Left forelimb (tissue), 1 donor: ENCODE data around the gene DCAF7.

Experiments used
- DNase-seq: peaks from one replicate; pipeline ENCODE4 v3.0.0-alpha.2; 2018; ENCODE audit warnings: low spot score

Gene DCAF7

DNA sequence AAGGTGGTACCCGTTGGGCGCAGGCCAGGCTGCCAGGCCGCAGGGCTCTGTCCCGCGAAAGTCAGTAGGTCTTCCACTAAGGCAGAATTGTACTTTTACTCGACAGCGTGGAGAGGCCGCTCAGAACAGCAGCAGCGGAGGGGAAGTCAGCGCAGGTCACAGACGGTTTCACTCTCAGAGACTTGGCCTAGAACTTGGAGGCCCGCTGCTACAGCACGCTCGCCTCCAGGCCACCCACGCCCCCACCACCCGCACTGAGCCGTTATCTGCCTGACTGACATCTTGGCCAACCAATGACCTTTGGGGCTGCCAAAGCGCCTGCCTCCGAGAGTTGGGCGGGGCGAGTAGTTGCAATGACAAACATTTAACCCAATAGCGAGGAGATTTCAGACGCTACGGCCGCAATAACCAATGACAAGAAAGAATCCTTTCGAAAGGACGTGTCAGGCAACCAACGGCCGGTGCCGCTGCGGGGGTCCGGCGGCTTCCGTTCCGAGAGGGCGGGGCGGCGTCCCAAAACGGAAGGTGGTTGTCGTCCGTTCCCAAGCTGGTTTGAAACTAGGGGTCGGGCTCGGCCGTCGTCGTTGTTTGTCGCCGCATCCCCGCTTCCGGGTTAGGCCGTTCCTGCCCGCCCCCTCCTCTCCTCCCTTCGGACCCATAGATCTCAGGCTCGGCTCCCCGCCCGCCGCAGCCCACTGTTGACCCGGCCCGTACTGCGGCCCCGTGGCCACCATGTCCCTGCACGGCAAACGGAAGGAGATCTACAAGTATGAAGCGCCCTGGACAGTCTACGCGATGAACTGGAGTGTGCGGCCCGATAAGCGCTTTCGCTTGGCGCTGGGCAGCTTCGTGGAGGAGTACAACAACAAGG is at the start of gene DCAF7:
Gene DCAF7, plus strand, starts transcription at position 532 of the 871 bp plus-strand sequence. Its CDS starts 201 bp downstream, at position 733.
- DNase-seq, result peak; percentile 99

DNA sequence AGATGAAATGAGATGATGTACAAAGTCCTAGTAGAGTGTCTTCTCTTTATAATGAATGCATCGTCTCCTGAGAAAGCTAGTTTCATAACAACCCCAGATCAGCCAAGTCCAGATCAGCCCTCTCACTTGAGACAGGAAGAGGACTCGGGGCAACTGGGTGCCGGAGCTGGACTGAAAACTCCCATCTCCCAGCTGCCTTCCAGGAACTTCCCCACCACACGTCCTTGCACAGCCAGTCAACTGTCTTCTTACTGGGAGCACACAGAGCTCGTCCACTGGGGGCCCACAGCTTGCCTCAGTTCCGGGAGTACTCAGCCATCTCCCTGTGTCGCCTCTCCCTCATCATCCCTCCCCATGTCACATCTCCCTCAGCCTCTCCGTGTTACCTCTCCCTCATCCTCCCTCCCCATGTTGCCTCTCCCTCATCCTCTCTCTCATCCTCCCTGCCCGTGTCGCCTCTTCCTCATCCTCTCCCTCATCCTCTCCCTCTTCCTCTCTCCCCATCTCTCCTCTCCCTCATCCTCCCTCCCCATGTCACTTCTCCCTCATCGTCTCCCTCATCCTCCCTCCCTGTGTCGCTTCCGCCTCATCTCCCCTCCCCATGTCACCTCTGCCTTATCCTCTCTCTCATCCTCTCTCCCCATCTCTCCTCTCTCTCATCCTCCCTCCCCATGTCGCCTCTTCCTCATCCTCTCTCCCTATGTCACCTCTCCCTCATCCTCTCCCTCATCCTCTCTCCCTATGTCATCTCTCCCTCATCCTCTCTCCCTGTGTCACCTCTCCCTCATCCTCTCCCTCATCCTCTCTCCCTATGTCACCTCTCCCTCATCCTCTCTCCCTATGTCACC is 49.5 kb upstream of the DCAF7 start:
- DNase-seq, result no peak

DNA sequence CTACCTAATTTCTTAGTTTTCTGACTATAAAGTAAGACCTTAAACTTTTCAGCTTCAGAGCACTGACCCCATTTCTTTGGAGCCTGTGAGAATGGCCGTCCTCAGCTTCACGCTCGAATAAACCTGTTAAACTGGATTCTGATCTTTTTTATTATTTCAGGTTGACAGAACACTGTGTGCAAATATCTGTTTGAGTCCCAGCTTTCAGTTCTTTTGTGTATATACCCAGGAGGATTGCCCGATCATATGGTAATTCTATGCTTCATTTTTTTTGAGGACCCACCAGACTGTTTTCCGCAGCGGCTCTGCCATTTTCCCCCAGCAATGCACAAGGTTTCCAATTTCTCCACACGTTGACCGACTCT is 47.0 kb upstream of the DCAF7 start:
- DNase-seq, result no peak

DNA sequence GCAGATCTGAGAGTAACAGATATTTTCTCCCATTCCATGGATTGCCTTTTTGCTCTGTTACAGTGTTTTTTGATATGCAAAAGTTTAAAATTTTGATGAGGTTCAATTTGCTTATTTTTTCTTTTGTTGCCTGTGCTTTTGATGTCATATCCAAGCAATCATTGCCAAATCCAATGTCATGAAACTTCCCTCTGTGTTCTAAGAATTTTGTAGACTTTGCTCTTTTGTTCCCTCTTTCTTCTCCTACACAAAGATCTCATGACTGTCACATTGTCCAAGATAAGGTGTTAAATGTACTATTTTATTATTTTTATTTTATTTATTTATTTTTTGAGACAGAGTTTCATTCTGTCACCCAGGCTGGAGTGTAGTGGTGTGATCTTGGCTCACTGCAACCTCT is 46.0 kb upstream of the DCAF7 start:
- no peak for DNase-seq

DNA sequence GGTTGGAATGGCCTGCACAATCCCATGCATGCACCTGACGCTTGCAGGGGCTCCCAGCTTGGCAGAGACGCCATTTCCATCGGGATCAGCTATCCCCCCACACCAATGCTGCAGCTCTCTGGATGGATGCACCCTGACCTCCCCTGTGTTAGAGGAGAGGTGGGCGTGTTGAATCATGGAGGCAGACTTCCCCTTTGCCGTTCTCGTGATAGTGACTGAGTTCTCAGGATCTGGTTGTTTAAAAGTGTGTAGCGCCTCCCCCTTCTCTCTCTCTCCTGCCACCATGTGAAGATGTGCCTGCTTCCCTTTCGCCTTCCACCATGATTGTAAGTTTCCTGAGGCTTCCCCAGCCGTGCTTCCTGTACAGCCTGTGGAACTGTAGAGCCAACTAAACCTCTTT is 44.9 kb upstream of the DCAF7 start:
- no peak for DNase-seq

DNA sequence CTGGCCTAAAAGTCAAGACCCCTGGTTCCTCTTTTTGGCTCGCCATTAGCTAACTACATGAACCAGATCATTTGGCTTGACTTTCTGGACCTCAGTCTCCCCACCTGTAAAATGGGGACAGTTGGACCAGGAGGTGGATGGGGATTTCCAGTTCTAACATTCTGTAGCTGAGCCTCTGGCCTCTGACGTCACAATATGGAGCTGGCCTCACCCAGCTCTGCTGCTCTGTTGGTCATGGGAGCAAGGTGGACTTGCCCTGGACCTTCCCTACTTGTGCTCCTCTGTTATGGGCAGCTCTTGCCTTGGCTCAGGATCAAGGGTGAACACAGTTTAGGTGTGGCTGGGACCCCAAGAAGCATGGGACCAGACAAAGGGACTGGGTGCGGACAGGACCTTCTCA is 43.6 kb upstream of the DCAF7 start:
- DNase-seq, result no peak

- no peak for DNase-seq
These were observed 38.9 kb upstream of the DCAF7 start for GRCh38 chr17:63511331-63511730.

DNA sequence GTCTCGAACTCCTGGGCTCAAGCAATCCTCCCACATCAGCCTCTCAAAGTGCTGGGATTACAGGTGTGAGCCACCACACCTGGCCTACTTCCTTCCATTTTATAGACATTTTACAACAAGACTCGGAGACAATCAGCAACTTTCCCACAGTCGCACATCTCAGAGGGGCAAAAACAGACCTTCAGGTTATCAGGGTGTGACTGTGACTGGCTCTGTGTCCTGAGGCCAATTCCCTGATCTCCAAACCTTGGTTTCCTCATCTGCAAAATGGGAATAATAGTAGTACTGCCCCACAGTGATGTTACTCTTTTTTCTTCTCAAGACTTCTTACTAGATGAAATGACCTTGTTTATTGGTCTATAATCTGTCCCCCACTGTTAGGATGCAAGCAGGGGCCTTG is 37.9 kb upstream of the DCAF7 start:
- DNase-seq, result no peak

DNA sequence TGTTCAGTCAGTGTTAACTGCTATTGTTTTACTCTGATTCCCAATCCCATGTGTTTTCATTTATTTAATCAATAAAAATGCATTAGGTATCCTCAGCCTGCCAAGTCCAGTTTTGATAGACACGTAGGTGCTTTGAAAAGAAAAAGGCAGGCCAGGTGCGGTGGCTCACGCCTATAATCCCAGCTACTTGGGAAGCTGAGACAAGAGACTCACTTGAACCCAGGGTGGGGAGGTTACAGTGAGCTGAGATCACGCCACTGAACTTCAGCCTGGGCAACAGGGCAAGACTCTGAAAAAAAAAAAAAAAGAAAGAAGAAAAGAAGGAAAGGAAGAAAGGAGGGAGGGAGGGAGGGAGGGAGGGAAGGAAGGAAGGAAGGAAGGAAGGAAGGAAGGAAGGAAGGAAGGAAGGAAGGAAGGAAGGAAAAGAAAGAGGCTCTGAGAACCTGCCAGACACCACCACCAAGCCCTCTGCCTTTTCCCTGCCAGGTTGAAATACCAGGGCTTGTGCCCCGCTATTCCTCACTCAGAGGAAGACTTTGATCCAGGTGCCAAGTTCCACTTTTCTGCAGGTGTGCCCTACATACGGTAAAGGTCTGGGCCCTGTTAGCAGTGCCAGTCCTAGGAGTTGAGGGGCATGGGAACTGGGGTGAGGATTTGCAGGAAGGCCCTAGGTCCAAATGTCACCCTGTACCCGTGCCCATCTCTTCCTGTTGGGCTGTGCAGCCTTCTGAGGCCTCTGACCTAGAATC is 37.2 kb upstream of the DCAF7 start:
- no peak for DNase-seq

- DNase-seq, result no peak
These were observed 35.8 kb upstream of the DCAF7 start for GRCh38 chr17:63514477-63514876.

DNA sequence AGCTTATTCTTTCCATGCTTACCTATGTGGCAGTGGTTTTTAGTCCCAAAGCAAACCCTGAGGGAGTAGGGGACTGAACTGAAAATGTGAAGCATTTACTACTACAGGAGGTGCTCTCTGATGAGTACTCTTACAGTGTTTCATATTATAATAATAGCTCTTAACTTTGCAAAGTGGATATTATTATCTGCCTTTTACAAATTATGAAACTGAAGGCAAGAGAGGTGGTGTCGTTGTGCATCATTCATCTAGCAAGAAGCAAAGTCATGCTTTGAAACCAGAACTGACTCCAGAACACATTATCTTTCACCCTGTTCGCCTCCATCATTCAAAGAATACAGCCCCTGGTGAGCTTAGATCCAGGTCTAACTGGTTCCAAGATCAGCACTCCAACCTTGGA is 35.3 kb upstream of the DCAF7 start:
- no peak for DNase-seq

DNA sequence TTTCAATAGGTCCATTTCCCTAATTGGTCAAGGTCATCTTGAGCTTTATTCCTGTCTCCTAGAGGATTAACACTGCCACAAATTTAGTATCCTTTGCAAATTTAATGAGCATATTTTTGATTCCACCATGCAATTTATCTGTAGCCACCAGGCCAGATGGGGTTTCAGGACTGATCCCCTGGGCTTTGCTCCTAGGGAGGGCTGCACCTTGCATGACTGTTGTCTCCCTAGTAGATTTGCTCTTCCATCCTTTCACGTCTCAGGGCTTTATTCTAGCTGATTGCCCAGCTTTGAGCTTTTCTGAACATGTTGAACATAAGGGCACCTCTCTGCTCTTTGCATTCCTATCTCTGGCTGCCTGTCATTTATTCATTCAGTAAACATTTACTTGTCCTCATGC is 34.9 kb upstream of the DCAF7 start:
- no peak for DNase-seq

DNA sequence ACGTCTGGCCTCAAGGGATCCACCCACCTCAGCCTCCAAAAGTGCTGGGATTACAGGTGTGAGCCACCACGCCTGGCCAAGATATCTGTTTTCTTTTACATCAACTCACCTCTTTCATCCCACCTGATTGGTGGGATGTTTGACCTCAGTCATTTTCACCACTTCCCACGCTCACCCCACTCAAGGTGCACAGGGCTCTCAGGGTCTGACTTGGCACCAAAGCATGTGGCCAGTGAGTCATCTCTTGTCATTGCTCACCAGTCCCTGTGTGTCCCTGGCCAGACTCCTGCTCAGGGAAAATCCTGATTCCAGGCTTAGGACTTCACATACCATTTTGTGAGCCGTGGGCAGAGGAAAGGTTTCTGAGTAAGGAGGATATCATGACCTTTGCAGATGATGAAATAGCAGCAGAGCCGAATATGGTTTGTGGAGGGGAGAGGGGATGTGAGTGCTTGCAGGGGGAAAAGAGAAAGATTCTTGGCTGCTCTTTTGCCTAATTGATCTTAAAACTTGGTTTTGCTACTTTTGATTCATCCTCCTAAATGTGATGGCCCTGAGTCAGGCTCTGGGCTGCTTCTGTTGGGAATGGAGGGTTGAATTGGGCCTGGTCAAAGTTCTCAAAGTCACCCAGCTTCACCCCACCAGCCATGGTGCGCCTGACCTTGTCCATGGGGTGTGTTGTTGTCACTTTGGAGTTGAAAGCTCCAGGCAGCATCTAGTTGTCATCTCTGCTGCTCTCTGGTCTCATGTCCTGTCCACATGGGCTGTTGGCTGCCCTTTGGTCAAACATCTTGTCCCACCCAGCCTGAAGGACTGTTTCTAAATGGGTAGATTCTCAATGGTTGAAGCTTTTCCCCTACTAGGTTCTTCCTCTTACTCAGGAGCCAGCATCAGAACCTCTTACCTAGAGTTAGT is 33.1 kb upstream of the DCAF7 start:
- DNase-seq, result no peak

- no peak for DNase-seq
These were observed 32.3 kb upstream of the DCAF7 start for GRCh38 chr17:63517825-63518534.

DNA sequence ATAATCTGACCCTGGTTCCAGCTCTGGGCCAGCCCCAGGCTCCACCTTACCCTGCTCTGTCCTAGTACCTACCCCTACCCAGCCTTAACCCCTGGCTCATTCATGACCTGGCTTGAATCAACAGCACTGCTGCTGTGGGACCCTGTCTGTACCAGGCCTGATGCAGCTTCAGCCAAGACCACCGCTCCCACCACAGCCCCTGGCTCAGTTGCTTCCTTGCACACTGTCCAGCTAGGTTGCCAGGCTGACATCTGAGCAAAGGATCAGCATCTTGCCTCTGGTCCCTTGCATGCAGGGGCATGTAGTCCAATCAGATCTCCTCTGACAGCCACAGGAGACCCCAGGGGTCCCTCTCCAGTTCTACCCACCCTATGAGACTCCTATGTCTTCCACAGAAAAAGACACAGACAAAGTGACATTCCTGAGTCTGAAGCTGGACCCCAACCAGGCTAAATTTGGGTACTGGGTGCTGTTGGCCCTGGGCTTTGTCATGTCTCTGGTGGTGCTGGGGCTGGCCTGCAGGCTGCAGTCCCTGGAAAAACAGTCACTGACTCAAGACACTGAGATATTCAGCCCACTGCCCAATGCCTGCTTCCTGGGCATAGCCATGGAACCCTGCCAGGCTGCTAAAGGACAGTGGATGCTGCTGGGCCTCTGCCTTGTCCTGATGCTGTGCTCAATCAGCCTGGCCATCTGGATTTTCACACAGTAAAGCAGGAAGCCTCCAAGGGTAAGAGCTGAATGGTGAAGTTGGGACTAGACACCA is 31.0 kb upstream of the DCAF7 start:
- DNase-seq, result no peak

DNA sequence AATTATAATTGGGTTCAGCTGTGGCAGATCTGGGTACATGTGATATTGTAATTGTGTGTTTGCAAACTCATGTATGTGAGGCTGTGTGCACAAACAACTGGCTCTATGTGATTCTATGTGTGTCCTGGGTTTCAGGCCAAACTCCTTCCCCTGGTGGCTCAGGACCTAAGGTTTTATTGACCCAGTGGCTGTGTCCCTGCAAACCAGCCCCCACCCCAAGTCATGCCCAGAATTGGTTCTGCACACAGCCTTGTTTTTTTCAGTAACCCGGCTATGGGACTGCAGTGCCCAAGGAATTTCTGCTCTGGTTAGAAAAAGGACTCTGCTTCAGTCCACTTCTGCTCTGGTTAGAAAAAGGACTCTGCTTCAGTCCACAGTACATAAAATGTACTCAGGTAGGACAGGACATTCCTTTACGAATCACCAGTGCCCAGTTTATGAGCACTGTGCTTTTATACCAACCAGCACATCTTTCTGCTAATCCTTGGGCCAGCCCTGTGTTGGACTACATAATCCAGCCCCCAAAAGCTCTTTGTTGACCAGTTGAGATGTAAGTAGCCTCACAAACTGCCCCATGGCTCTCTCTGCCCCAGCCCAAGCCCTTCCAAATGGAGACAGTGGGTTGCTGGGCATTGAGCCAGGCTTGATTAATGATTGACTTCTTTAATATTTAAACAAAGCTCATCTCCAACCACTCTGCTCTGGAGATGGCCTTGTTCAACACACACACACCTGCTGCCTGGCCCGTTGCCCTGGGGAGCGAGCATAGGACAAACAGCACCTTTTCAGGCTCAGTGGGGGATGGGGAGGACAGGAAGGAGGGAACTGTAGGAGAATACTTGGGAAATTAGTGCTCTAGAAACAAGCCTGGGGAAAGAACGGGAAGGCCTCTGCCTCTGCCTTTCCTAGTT is 30.1 kb upstream of the DCAF7 start:
- DNase-seq, result no peak

GRCh38 chr17:63523253-63523855 is 26.9 kb upstream of the DCAF7 start, which contains the start of gene KCNH6:
Gene KCNH6, plus strand, starts transcription at chr17:63523358. Its CDS starts 56 bp downstream, at chr17:63523414.
- no peak for DNase-seq

- no peak for DNase-seq
These were observed 26.2 kb upstream of the DCAF7 start for GRCh38 chr17:63524051-63524450.
